SK-N-SH (cell line): Measurements from ENCODE around the gene LLGL1.

Experiments
- CHD2 ChIP-seq: fragments of 150-350 bp; IDR thresholded peaks from 2 replicates; pipeline ENCODE4 v1.6.1; 2018; ENCODE audit warnings: low read length; ENCODE audit not compliant: partially characterized antibody
- EZH2phosphoT487 ChIP-seq: fragments of 200-600 bp; sonication (generic); IDR thresholded peaks from 2 replicates; pipeline ENCODE4 v1.6.1; 2017; ENCODE audit warnings: low read depth, mixed run types, mild to moderate bottlenecking, antibody characterized with exemption, moderate library complexity, borderline replicate concordance
- NFIC ChIP-seq: IDR thresholded peaks from 2 replicates; pipeline ENCODE4 v1.4.0; 2012; ENCODE audit warnings: borderline replicate concordance
- NRF1 ChIP-seq: IDR thresholded peaks from 2 replicates; pipeline ENCODE4 v1.6.1; 2012; ENCODE audit warnings: low read depth, mild to moderate bottlenecking, low read length
- POLR2AphosphoS5 ChIP-seq: IDR thresholded peaks from 2 replicates; pipeline ENCODE4 v1.6.1; 2012; ENCODE audit warnings: low read depth, low read length
- RCOR1 ChIP-seq: fragments of 150-350 bp; IDR thresholded peaks from 2 replicates; pipeline ENCODE4 v1.6.1; 2017; ENCODE audit warnings: antibody characterized with exemption, low read length
- TF ChIP-seq, protein P1 (sequence below): fragments of 200-600 bp; sonication (generic); IDR thresholded peaks from 2 replicates; pipeline ENCODE4 v1.6.1; 2017; ENCODE audit warnings: antibody characterized with exemption, mild to moderate bottlenecking, moderate library complexity
- TF ChIP-seq, protein P2 (sequence below): fragments of 150-350 bp; IDR thresholded peaks from 2 replicates; pipeline ENCODE4 v1.6.1; 2017; ENCODE audit warnings: antibody characterized with exemption, low read length, low read depth, borderline replicate concordance
- TF ChIP-seq, protein P3 (sequence below): IDR thresholded peaks from 2 replicates; pipeline ENCODE4 v1.6.1; 2012; ENCODE audit warnings: mild to moderate bottlenecking, low read depth, low read length, moderate library complexity
- TF ChIP-seq, protein P4 (sequence below): IDR thresholded peaks from 2 replicates; pipeline ENCODE4 v1.4.0; 2012; ENCODE audit warnings: low read depth, borderline replicate concordance

GRCh38 chr17:18241229-18241871 lies 15.9 kb downstream of the LLGL1 start:
- TF ChIP-seq, protein P1, sequence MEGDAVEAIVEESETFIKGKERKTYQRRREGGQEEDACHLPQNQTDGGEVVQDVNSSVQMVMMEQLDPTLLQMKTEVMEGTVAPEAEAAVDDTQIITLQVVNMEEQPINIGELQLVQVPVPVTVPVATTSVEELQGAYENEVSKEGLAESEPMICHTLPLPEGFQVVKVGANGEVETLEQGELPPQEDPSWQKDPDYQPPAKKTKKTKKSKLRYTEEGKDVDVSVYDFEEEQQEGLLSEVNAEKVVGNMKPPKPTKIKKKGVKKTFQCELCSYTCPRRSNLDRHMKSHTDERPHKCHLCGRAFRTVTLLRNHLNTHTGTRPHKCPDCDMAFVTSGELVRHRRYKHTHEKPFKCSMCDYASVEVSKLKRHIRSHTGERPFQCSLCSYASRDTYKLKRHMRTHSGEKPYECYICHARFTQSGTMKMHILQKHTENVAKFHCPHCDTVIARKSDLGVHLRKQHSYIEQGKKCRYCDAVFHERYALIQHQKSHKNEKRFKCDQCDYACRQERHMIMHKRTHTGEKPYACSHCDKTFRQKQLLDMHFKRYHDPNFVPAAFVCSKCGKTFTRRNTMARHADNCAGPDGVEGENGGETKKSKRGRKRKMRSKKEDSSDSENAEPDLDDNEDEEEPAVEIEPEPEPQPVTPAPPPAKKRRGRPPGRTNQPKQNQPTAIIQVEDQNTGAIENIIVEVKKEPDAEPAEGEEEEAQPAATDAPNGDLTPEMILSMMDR, result no peak
- TF ChIP-seq NRF1 (no peak), EZH2phosphoT487 (no peak), NFIC (no peak), POLR2AphosphoS5 (no peak), CHD2 (no peak), RCOR1 (no peak)
- TF ChIP-seq, protein P2, sequence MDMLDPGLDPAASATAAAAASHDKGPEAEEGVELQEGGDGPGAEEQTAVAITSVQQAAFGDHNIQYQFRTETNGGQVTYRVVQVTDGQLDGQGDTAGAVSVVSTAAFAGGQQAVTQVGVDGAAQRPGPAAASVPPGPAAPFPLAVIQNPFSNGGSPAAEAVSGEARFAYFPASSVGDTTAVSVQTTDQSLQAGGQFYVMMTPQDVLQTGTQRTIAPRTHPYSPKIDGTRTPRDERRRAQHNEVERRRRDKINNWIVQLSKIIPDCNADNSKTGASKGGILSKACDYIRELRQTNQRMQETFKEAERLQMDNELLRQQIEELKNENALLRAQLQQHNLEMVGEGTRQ, result no peak
- TF ChIP-seq, protein P3, sequence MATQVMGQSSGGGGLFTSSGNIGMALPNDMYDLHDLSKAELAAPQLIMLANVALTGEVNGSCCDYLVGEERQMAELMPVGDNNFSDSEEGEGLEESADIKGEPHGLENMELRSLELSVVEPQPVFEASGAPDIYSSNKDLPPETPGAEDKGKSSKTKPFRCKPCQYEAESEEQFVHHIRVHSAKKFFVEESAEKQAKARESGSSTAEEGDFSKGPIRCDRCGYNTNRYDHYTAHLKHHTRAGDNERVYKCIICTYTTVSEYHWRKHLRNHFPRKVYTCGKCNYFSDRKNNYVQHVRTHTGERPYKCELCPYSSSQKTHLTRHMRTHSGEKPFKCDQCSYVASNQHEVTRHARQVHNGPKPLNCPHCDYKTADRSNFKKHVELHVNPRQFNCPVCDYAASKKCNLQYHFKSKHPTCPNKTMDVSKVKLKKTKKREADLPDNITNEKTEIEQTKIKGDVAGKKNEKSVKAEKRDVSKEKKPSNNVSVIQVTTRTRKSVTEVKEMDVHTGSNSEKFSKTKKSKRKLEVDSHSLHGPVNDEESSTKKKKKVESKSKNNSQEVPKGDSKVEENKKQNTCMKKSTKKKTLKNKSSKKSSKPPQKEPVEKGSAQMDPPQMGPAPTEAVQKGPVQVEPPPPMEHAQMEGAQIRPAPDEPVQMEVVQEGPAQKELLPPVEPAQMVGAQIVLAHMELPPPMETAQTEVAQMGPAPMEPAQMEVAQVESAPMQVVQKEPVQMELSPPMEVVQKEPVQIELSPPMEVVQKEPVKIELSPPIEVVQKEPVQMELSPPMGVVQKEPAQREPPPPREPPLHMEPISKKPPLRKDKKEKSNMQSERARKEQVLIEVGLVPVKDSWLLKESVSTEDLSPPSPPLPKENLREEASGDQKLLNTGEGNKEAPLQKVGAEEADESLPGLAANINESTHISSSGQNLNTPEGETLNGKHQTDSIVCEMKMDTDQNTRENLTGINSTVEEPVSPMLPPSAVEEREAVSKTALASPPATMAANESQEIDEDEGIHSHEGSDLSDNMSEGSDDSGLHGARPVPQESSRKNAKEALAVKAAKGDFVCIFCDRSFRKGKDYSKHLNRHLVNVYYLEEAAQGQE, result no peak
- TF ChIP-seq, protein P4, sequence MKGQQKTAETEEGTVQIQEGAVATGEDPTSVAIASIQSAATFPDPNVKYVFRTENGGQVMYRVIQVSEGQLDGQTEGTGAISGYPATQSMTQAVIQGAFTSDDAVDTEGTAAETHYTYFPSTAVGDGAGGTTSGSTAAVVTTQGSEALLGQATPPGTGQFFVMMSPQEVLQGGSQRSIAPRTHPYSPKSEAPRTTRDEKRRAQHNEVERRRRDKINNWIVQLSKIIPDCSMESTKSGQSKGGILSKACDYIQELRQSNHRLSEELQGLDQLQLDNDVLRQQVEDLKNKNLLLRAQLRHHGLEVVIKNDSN, result no peak
